Endothelial cell of umbilical vein (primary cell): ENCODE results near the gene CYBC1. TPM values are rescaled to one million over a fixed set of nuclear protein-coding genes. Genes with fewer than 3 reads are reported as not detected.

Experiments used
- BruUV-seq: library from RNA; stranded (reverse); fragments of 400-500 nt; replicated peaks from 2 replicates; lab custom pipeline; 2021; lab: Mats Ljungman, UMichigan
- CTCF ChIA-PET: fragments of 300-600, 350-600 bp; sonication (Branson Sonifier 250); formaldehyde crosslinking; loops from one replicate; lab custom pipeline; 2021; ENCODE audit warnings: antibody characterized with exemption, inconsistent platforms; lab: Charles Lee
- POLR2A ChIA-PET: fragments of 300-600, 350-600 bp; sonication (Branson Sonifier 250); formaldehyde crosslinking; loops from one replicate; lab custom pipeline; 2021; ENCODE audit warnings: antibody characterized with exemption, inconsistent platforms; lab: Charles Lee
- DNase-seq: peaks from one replicate; pipeline ENCODE4 v3.0.0-alpha.2; 2011; ENCODE audit warnings: low read depth, low spot score
- FAIRE-seq: peaks from 2 replicates; lab custom pipeline; 2011; peaks lifted over from hg19 to GRCh38; lab: Jason Lieb, UNC
- H2AFZ ChIP-seq: 2 replicates; pipeline ENCODE4 v1.6.0; 2012; ENCODE audit warnings: low read depth, low read length, control low read depth, inconsistent platforms
- H3K27ac ChIP-seq: 2 replicates; pipeline ENCODE4 v1.5.1; 2011; ENCODE audit warnings: low read depth, mild to moderate bottlenecking, control low read depth, low read length, moderate library complexity; ENCODE audit not compliant: insufficient read depth
- H3K27me3 ChIP-seq, 2 experiments: 2 replicates each; pipeline versions ENCODE4 v1.6.0 to v1.6.1; 2011; ENCODE audit warnings: low read length in 2 of 2, mixed read lengths in 1 of 2; ENCODE audit not compliant: control insufficient read depth in 2 of 2, insufficient read depth in 2 of 2
- H3K36me3 ChIP-seq, 2 experiments: 2 replicates in 1 of 2; 3 replicates in 1 of 2; pipeline ENCODE4 v1.5.1; 2011; ENCODE audit warnings: low read length in 2 of 2, mild to moderate bottlenecking in 1 of 2, moderate library complexity in 1 of 2; ENCODE audit not compliant: control insufficient read depth in 2 of 2, insufficient read depth in 2 of 2; ENCODE audit errors: extremely low read depth in 1 of 2
- H3K4me1 ChIP-seq: 3 replicates; pipeline ENCODE4 v1.5.1; 2011; ENCODE audit warnings: mild to moderate bottlenecking, low read length; ENCODE audit not compliant: control insufficient read depth, insufficient read depth; ENCODE audit errors: extremely low read depth
- H3K4me2 ChIP-seq: 2 replicates; pipeline ENCODE4 v1.6.1; 2011; ENCODE audit warnings: low read length, control low read depth, mixed read lengths; ENCODE audit not compliant: insufficient read depth
- H3K4me3 ChIP-seq, 3 experiments: fragments of 200-600 bp in 1 of 3; sonication (generic), shearing (Covaris generic) in 1 of 3; replicated peaks in 1 of 3; 2 replicates each; pipeline ENCODE4 v1.5.1; 2011 to 2016; ENCODE audit warnings: control low read depth in 3 of 3, low read length in 3 of 3, mild to moderate bottlenecking in 2 of 3, inconsistent platforms in 1 of 3, low read depth in 1 of 3, moderate library complexity in 1 of 3; ENCODE audit not compliant: insufficient read depth in 1 of 3
- H3K79me2 ChIP-seq: 2 replicates; pipeline ENCODE4 v1.6.0; 2012; ENCODE audit warnings: low read length, inconsistent platforms; ENCODE audit not compliant: control insufficient read depth, insufficient read depth
- H3K9ac ChIP-seq: replicated peaks from 2 replicates; pipeline ENCODE3; 2011; ENCODE audit warnings: low read length, control low read depth; ENCODE audit not compliant: insufficient read depth; ENCODE audit errors: extremely low read depth
- H3K9me1 ChIP-seq: replicated peaks from 3 replicates; pipeline ENCODE4 v1.6.0; 2011; ENCODE audit warnings: mild to moderate bottlenecking, low read length; ENCODE audit not compliant: control insufficient read depth, insufficient read depth; ENCODE audit errors: extremely low read depth
- H3K9me3 ChIP-seq: replicated peaks from 2 replicates; pipeline ENCODE4 v1.5.1; 2012; ENCODE audit warnings: low read length, inconsistent platforms; ENCODE audit not compliant: control insufficient read depth, insufficient read depth
- H4K20me1 ChIP-seq: replicated peaks from 2 replicates; pipeline ENCODE3; 2011; ENCODE audit warnings: mild to moderate bottlenecking, low read length; ENCODE audit not compliant: control insufficient read depth, insufficient read depth; ENCODE audit errors: extremely low read depth
- CTCF ChIP-seq, 2 donors: IDR thresholded peaks; 1 replicate in 1 of 2; 2 replicates in 1 of 2; pipeline ENCODE4 v1.5.1; 2011; ENCODE audit warnings: low read length in 2 of 2, mild to moderate bottlenecking in 2 of 2, moderate library complexity in 2 of 2, control low read depth in 1 of 2, inconsistent platforms in 1 of 2, low read depth in 1 of 2; ENCODE audit not compliant: insufficient read depth in 1 of 2; ENCODE audit errors: extremely low read depth in 1 of 2
- EZH2 ChIP-seq: IDR thresholded peaks from 2 replicates; pipeline ENCODE4 v1.6.1; 2012; ENCODE audit warnings: borderline replicate concordance, low read depth, mild to moderate bottlenecking, moderate library complexity, low read length, inconsistent platforms; ENCODE audit not compliant: severe bottlenecking
- FOS ChIP-seq: IDR thresholded peaks from 2 replicates; pipeline ENCODE4 v1.6.1; 2011; ENCODE audit warnings: mild to moderate bottlenecking, low read length, moderate library complexity, borderline replicate concordance; ENCODE audit not compliant: insufficient read depth
- GATA2 ChIP-seq: IDR thresholded peaks from 2 replicates; pipeline ENCODE4 v1.7.0; 2011; ENCODE audit warnings: low read depth, mild to moderate bottlenecking, moderate library complexity, mixed read lengths, low read length; ENCODE audit not compliant: insufficient read length, insufficient read depth
- JUN ChIP-seq: IDR thresholded peaks from 2 replicates; pipeline ENCODE4 v1.6.1; 2011; ENCODE audit warnings: borderline replicate concordance, low read depth; ENCODE audit not compliant: insufficient read length, insufficient read depth
- MAX ChIP-seq: IDR thresholded peaks from 2 replicates; pipeline ENCODE4 v1.6.1; 2011; ENCODE audit not compliant: insufficient read depth, insufficient read length
- MYC ChIP-seq: IDR thresholded peaks from one replicate; pipeline ENCODE4 v1.6.1; 2011; ENCODE audit warnings: mild to moderate bottlenecking, low read depth, low read length
- POLR2A ChIP-seq: IDR thresholded peaks from 2 replicates; pipeline ENCODE4 v1.6.1; 2012; ENCODE audit warnings: low read depth, mild to moderate bottlenecking, control low read depth, low read length
- POLR2AphosphoS5 ChIP-seq: IDR thresholded peaks from 2 replicates; pipeline ENCODE4 v1.6.1; 2012; ENCODE audit warnings: low read depth, mild to moderate bottlenecking, control low read depth, low read length, moderate library complexity; ENCODE audit not compliant: insufficient read depth
- dilution Hi-C: fragments of 300-500 bp; cut with MboI; formaldehyde crosslinking; loops from one replicate; pipeline ENCODE4 v1.15.0; 2019; ENCODE audit warnings: low sequenced_read_pairs; ENCODE audit not compliant: extremely low pct_ligation_motif_present
- intact Hi-C: fragments of 100-400 bp; cut with micrococcal nuclease; formaldehyde crosslinking; loops from one replicate; pipeline ENCODE4 v1.10.0; 2022
- polyA plus RNA-seq, 4 experiments: library from polyadenylated mRNA; depleted of rRNA in 3 of 4; stranded (reverse) in 3 of 4; unstranded in 1 of 4; fragments of >200 nt; gene quantifications; 2 replicates each; pipeline versions ENCODE4 v1.2.1 to v1.2.3, GENCODE V29; 2011 to 2012; ENCODE audit warnings: missing spikeins in 1 of 4
- total RNA-seq: library from RNA; stranded (reverse); gene quantifications from 2 replicates; pipeline ENCODE4 v1.2.3, GENCODE V29; 2021

The CYBC1 gene
- total and polyA plus RNA-seq, 2 donors (not counting 3 experiments of a cell fraction or from before 2014, with no cell fraction given): 71.8 to 81.5 TPM

GRCh38 chr17:82464567-82464929 lies 14.0 kb upstream of the CYBC1 start:
- no peak overlapping the region for H3K4me3 ChIP-seq
- no peak overlapping the region for H3K4me2 ChIP-seq
- ChIA-PET POLR2A (no interaction called here), CTCF (no interaction called here)
- no peak for FAIRE-seq
- TF ChIP-seq GATA2 (no peak), JUN (no peak), FOS (no peak), MAX (no peak), POLR2AphosphoS5 (no peak), MYC (no peak), EZH2 (no peak), POLR2A (no peak), CTCF (IDR thresholded peaks at IDR 0.05; ENCODE audit: extremely low read depth in 1 of 2, insufficient read depth in 1 of 2, low read depth in 1 of 2, low read length in 2 of 2) (no peak)
- no peaks in the 10 kb centered on the region for H3K79me2 ChIP-seq
- DNase-seq: no peak
- no peaks in the 10 kb centered on the region for H4K20me1 ChIP-seq
- H3K27me3 ChIP-seq: no peaks in the 10 kb centered on the region
- H3K9me1 ChIP-seq: no peaks in the 10 kb centered on the region
- peaks cover 6 to 47% of the 10 kb centered on the region in 2 experiments for H3K36me3 ChIP-seq
- no TSS peak for BruUV-seq
- H3K9ac ChIP-seq: no peak overlapping the region
- no peak overlapping the region for H2AFZ ChIP-seq
- dilution Hi-C loops (no loop called here), intact Hi-C loops (no loop called here)
- no peaks in the 10 kb centered on the region for H3K4me1 ChIP-seq
- no peaks in the 10 kb centered on the region for H3K9me3 ChIP-seq
- H3K27ac ChIP-seq: no peak overlapping the region
